BJ (cell line): ENCODE data around the gene STIMATE. TPM values are rescaled to one million over a fixed set of nuclear protein-coding genes. Genes with fewer than 3 reads are reported as not detected.

Source experiments
- CTCF ChIA-PET: fragments of 350-600 bp; formaldehyde crosslinking; extraction: SDS; loops from one replicate; lab custom pipeline; 2021; ENCODE audit warnings: antibody characterized with exemption, inconsistent platforms; lab: Yijun Ruan, JAX
- POLR2A ChIA-PET: fragments of 300-600 bp; sonication (Branson Sonifier 250); formaldehyde crosslinking; extraction: SDS; loops from one replicate; lab custom pipeline; 2021; ENCODE audit warnings: antibody characterized with exemption; lab: Charles Lee
- DNase-seq: peaks from one replicate; pipeline ENCODE4 v3.0.0-alpha.2; 2011; ENCODE audit warnings: low read depth
- H3K27me3 ChIP-seq: 2 replicates; pipeline ENCODE4 v1.6.0; 2011; ENCODE audit warnings: low read length; ENCODE audit not compliant: control insufficient read depth, insufficient read depth
- H3K36me3 ChIP-seq: 2 replicates; pipeline ENCODE4 v1.5.1; 2011; ENCODE audit warnings: low read length; ENCODE audit not compliant: control insufficient read depth, insufficient read depth
- H3K4me3 ChIP-seq: 2 replicates; pipeline ENCODE4 v1.5.1; 2011; ENCODE audit warnings: low read depth, mild to moderate bottlenecking, control low read depth, low read length
- polyA minus RNA-seq: library from RNA; depleted of rRNA, polyadenylated mRNA; stranded (reverse); fragments of >200 nt; gene quantifications from 2 replicates; pipeline ENCODE4 v1.2.3, GENCODE V29; 2011; rRNA and poly(A)+ RNA removed
- polyA plus RNA-seq: library from polyadenylated mRNA; depleted of rRNA; stranded (reverse); fragments of >200 nt; gene quantifications from 2 replicates; pipeline ENCODE4 v1.2.3, GENCODE V29; 2011; rRNA removed
- TF ChIP-seq, protein P1 (sequence below): IDR thresholded peaks from 2 replicates; pipeline ENCODE4 v1.5.1; 2011; ENCODE audit warnings: low read depth, mild to moderate bottlenecking, control low read depth, inconsistent platforms, low read length, moderate library complexity; ENCODE audit not compliant: insufficient read depth

STIMATE gene
- 11.6 and 13.5 TPM in 2 replicates for polyA plus RNA-seq
- 6.9 and 21.5 TPM in 2 replicates for polyA minus RNA-seq

GRCh38 chr3:52897130-52898122 lies at the start of gene STIMATE:
Gene STIMATE (minus strand): TSS chr3:52897548. CDS start chr3:52897450, 98 bp downstream.
- TF ChIP-seq, protein P1, sequence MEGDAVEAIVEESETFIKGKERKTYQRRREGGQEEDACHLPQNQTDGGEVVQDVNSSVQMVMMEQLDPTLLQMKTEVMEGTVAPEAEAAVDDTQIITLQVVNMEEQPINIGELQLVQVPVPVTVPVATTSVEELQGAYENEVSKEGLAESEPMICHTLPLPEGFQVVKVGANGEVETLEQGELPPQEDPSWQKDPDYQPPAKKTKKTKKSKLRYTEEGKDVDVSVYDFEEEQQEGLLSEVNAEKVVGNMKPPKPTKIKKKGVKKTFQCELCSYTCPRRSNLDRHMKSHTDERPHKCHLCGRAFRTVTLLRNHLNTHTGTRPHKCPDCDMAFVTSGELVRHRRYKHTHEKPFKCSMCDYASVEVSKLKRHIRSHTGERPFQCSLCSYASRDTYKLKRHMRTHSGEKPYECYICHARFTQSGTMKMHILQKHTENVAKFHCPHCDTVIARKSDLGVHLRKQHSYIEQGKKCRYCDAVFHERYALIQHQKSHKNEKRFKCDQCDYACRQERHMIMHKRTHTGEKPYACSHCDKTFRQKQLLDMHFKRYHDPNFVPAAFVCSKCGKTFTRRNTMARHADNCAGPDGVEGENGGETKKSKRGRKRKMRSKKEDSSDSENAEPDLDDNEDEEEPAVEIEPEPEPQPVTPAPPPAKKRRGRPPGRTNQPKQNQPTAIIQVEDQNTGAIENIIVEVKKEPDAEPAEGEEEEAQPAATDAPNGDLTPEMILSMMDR: no peak
- CTCF ChIA-PET: interaction anchor here (1.2 to 2.6 kb wide), 3 partner anchors 13 to 45 kb away, joined by 4 to 6 read pairs (median 5); no protein-coding TSS in a partner anchor
- POLR2A ChIA-PET: interaction anchor here (0.6 kb wide), 1 partner anchor 195 kb away, joined by 3 read pairs; no protein-coding TSS in a partner anchor
- Histone ChIP-seq H3K4me3 (peak within 1 kb of the TSS; percentile 80), H3K27me3 (no peaks in the 10 kb centered on the region), H3K36me3 (no peaks in the 10 kb centered on the region)
- peak; percentile 20 for DNase-seq

DNA sequence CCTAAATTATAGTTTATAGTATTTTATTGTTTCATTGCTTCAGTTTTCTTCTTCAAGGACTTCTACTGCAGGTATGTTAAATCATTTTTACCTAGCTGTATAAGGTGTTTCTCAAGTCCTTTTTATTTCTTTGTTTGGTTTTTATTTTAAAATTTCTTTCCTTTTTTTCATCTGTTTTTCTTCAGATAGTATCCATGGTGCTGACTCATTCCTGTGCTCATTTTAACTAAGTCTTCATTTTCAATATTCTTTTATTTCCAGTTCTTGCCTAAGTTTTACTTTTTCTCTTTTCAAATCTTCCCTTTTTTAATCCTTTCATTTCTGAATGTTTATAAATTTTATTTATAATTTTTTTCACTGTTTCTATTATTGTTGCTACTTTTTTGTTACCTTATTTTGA lies 42.3 kb upstream of the STIMATE start:
- TF ChIP-seq, protein P1: no peak
- no peak for DNase-seq
- POLR2A ChIA-PET: no interaction called here
- H3K36me3 ChIP-seq: no peaks in the 10 kb centered on the region
- no peak overlapping the region for H3K4me3 ChIP-seq
- H3K27me3 ChIP-seq: no peaks in the 10 kb centered on the region
- CTCF ChIA-PET: no interaction called here

GRCh38 chr3:52934630-52935530 lies 37.5 kb upstream of the STIMATE start:
- no peaks in the 10 kb centered on the region; the same call in 1 of the 2 replicates for H3K36me3 ChIP-seq
- CTCF ChIA-PET: interaction anchor here (0.7 to 2.1 kb wide), 17 partner anchors 8 to 192 kb away, joined by 3 to 16 read pairs (median 4); partner anchors contain the start of genes ITIH1 and STIMATE
- POLR2A ChIA-PET: no interaction called here

DNA sequence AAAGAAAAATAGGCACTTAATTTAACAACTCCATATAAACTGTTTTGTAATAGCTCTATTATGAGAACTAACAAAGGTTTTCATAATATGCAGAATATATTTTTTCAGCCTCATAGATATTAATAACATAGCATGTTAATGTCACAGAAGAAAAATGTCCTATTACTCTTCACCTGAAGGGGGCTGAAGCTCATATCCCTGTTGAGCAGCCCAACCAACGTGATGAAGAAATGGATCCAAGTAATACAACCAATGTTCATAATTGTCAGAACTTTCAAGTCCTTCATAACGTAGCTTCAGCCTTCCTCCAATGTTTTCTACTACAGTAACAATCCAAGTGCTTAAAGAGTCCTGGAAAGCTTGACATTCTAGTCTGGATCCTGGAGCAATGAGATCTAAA lies 34.5 kb upstream of the STIMATE start:
- POLR2A ChIA-PET: no interaction called here
- H3K4me3 ChIP-seq: no peak overlapping the region
- no peaks in the 10 kb centered on the region for H3K27me3 ChIP-seq
- CTCF ChIA-PET: interaction anchor here (1.0 to 3.2 kb wide), 5 partner anchors 11 to 81 kb away, joined by 3 to 14 read pairs (median 4); no protein-coding TSS in a partner anchor
- H3K36me3 ChIP-seq: no peaks in the 10 kb centered on the region; the same call in 1 of the 2 replicates
- DNase-seq: no peak
- TF ChIP-seq, protein P1: no peak

More at GRCh38 chr3:52934630-52935530, 37.5 kb upstream of the STIMATE start:
- peak; percentile 4 for DNase-seq
- TF ChIP-seq, protein P1: peak; percentile 87
- no peaks in the 10 kb centered on the region for H3K27me3 ChIP-seq
- no peak overlapping the region for H3K4me3 ChIP-seq
